Measurements from ENCODE around the gene RGS4. TPM values are rescaled to one million over a fixed set of nuclear protein-coding genes. Genes with fewer than 3 reads are reported as not detected.

RGS4 gene
- total RNA-seq, 1 donor from 2014 or later: 20.8 TPM

GRCh38 chr1:163106364-163106987 lies 37.3 kb downstream of the RGS4 start:
- Histone ChIP-seq H3K27me3 (ENCODE audit: control insufficient read depth, insufficient read depth, low read length) (no peaks in the 10 kb centered on the region), H3K4me3 (ENCODE audit: low read depth, low read length) (no peak overlapping the region), H3K36me3 (ENCODE audit: control insufficient read depth, insufficient read depth, low read length) (no peaks in the 10 kb centered on the region)
- no peak for TF ChIP-seq CTCF (IDR thresholded peaks at IDR 0.05; ENCODE audit: insufficient read depth, low read length, poor library complexity, severe bottlenecking)
- no peak for DNase-seq (ENCODE audit: low read depth)

DNA sequence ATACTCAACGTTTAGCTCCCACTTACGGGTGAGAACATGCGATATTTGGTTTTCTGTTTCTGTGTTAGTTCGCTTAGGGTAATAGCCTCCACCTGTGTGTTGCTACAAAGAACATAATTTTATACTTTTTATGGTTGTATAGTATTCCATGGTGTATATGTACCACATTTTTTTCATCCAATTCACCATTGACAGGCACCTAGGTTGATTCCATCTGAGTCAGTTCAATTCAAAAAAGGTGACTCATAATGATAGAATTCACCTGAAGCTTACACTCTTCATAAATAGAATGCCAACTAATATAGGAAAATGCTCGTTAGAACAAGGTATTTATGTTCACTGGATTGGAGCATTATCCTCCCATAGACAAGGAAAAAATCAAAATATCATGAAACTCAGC lies 38.5 kb downstream of the RGS4 start:
- Histone ChIP-seq H3K4me3 (ENCODE audit: low read depth, low read length) (no peak overlapping the region), H3K36me3 (ENCODE audit: control insufficient read depth, insufficient read depth, low read length) (no peaks in the 10 kb centered on the region), H3K27me3 (ENCODE audit: control insufficient read depth, insufficient read depth, low read length) (no peaks in the 10 kb centered on the region)
- no peak for TF ChIP-seq CTCF (IDR thresholded peaks at IDR 0.05; ENCODE audit: insufficient read depth, low read length, poor library complexity, severe bottlenecking)
- no peak for DNase-seq (ENCODE audit: low read depth)

DNA sequence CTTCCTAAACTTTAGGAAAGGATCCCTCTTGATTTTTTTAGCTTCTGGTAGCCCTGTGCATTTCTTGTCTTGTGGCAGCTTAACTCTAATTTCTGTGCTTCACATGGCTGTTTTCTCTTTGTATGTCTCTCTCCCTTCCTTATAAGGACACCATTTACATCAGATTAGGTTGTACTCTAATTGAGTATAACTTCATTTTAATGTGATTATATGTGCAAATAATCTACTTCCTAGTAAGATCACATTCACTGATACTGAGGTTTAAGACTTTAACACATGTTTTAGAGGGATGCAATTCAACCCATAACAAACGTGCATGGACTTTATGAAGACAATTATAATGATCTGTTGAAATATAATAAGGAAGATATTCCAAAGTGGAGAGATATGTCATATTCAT lies 46.7 kb downstream of the RGS4 start:
- no peak for DNase-seq (ENCODE audit: low read depth)
- Histone ChIP-seq H3K27me3 (ENCODE audit: control insufficient read depth, insufficient read depth, low read length) (no peaks in the 10 kb centered on the region), H3K36me3 (ENCODE audit: control insufficient read depth, insufficient read depth, low read length) (no peaks in the 10 kb centered on the region), H3K4me3 (ENCODE audit: low read depth, low read length) (no peak overlapping the region)
- TF ChIP-seq CTCF (IDR thresholded peaks at IDR 0.05; ENCODE audit: insufficient read depth, low read length, poor library complexity, severe bottlenecking): no peak

GRCh38 chr1:163119707-163120106 lies 50.5 kb downstream of the RGS4 start:
- Histone ChIP-seq H3K27me3 (ENCODE audit: control insufficient read depth, insufficient read depth, low read length) (no peaks in the 10 kb centered on the region), H3K4me3 (ENCODE audit: low read depth, low read length) (no peak overlapping the region), H3K36me3 (ENCODE audit: control insufficient read depth, insufficient read depth, low read length) (no peaks in the 10 kb centered on the region)
- DNase-seq (ENCODE audit: low read depth): no peak
- TF ChIP-seq CTCF (IDR thresholded peaks at IDR 0.05; ENCODE audit: insufficient read depth, low read length, poor library complexity, severe bottlenecking): no peak

- Histone ChIP-seq H3K27me3 (ENCODE audit: control insufficient read depth, insufficient read depth, low read length) (no peaks in the 10 kb centered on the region), H3K36me3 (ENCODE audit: control insufficient read depth, insufficient read depth, low read length) (no peaks in the 10 kb centered on the region), H3K4me3 (ENCODE audit: low read depth, low read length) (no peak overlapping the region)
- no peak for DNase-seq (ENCODE audit: low read depth)
- TF ChIP-seq CTCF (IDR thresholded peaks at IDR 0.05; ENCODE audit: insufficient read depth, low read length, poor library complexity, severe bottlenecking): no peak
Measured at GRCh38 chr1:163120372-163120771, 51.2 kb downstream of the RGS4 start.

GRCh38 chr1:163124812-163125211 lies 55.7 kb downstream of the RGS4 start:
- Histone ChIP-seq H3K4me3 (ENCODE audit: low read depth, low read length) (no peak overlapping the region), H3K36me3 (ENCODE audit: control insufficient read depth, insufficient read depth, low read length) (no peaks in the 10 kb centered on the region), H3K27me3 (ENCODE audit: control insufficient read depth, insufficient read depth, low read length) (no peaks in the 10 kb centered on the region)
- TF ChIP-seq CTCF (IDR thresholded peaks at IDR 0.05; ENCODE audit: insufficient read depth, low read length, poor library complexity, severe bottlenecking): no peak
- no peak for DNase-seq (ENCODE audit: low read depth)
